Measurements from ENCODE around the gene PPM1A.

The PPM1A gene

GRCh38 chr14:60339571-60339970, 90.5 kb downstream of the PPM1A start:
- peaks cover 10% of the 10 kb centered on the region for H3K4me1 ChIP-seq (ENCODE audit: insufficient read depth, low read length, poor library complexity, severe bottlenecking)
- no peaks in the 10 kb centered on the region for H3K79me2 ChIP-seq (ENCODE audit: insufficient read depth, low read length)
- 0 out of 2 replicates have a peak overlapping the region, but pooled peaks have one; percentile 2 for H2AFZ ChIP-seq (ENCODE audit: low read length)
- no peak for TF ChIP-seq EZH2phosphoT487 (IDR thresholded peaks at IDR 0.05; ENCODE audit: borderline replicate concordance)
- TF ChIP-seq CTCF (conservative IDR thresholded peaks at IDR 0.05; ENCODE audit: low read length) = no peak
- no peaks in the 10 kb centered on the region for H3K9me3 ChIP-seq (ENCODE audit: insufficient read depth, low read depth, low read length)
- no peaks in the 10 kb centered on the region for H3K27me3 ChIP-seq (ENCODE audit: insufficient read depth, low read length, poor library complexity, severe bottlenecking)
- H4K20me1 ChIP-seq (ENCODE audit: insufficient read depth, low read length, poor library complexity, severe bottlenecking) = no peaks in the 10 kb centered on the region
- H3K9me2 ChIP-seq (replicated peaks; ENCODE audit: low read depth, low read length) = no peaks in the 10 kb centered on the region
- no peaks in the 10 kb centered on the region for H3F3A ChIP-seq (ENCODE audit: low read depth)
- H3K9ac ChIP-seq (ENCODE audit: low read depth, low read length, poor library complexity, severe bottlenecking) = no peak overlapping the region
- H3K4me3 ChIP-seq (ENCODE audit: low read length, poor library complexity, severe bottlenecking) = no peak overlapping the region
- H3K36me3 ChIP-seq (ENCODE audit: insufficient read depth, low read length) = no peaks in the 10 kb centered on the region
- no peak overlapping the region for H3K4me2 ChIP-seq (ENCODE audit: low read depth, low read length, poor library complexity, severe bottlenecking)

DNA sequence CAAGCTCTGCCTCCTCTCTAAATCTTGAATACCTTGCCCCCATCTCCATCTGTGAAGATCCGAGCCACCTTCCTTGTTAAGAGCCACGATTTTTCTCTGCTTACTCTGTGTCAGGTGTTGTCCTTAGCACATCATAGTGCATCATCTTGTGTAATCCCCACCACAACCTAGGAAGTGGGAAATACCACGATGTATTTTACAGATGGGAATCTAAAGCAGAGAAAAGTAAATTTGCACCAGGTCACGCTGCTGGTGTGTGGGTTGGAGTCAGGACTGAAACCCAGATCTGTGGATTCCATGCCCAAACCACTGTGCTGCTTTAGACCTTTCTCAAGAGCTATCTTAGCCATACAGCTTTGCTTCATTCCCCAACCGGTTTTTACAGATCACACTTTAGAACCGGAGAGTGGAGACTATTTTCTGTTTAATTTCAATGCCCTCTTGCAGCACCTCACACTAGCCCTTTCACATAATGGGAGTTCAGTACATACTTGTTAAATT, 94.6 kb downstream of the PPM1A start:
- TF ChIP-seq EZH2phosphoT487 (IDR thresholded peaks at IDR 0.05; ENCODE audit: borderline replicate concordance) = no peak
- Histone ChIP-seq H2AFZ (ENCODE audit: low read length) (peak overlapping the region; percentile 22; the same call in 1 of the 2 replicates), H3K4me3 (ENCODE audit: low read length, poor library complexity, severe bottlenecking) (no peak overlapping the region)

DNA sequence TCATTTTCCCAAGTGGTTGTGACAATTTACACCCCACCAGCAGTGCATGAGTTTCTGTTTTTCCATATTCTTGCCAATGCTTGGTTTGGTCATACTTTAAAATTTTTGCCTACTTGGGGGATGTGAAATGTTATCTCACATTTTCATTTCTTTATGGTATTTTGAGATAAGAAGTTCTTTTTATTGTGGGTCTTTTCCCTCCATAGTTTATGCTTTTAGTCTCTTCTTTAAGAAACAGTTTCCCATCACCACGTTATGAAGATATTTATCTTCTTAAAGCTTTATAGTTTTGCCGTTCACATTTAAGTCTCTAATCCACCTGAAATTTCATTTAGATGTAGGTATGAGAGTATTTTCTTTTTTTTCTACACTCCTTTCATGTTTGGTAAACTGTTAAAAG, 95.7 kb downstream of the PPM1A start:
- Histone ChIP-seq H3K4me1 (ENCODE audit: insufficient read depth, low read length, poor library complexity, severe bottlenecking) (peaks cover 37% of the 10 kb centered on the region), H3K9ac (ENCODE audit: low read depth, low read length, poor library complexity, severe bottlenecking) (no peak overlapping the region), H4K20me1 (ENCODE audit: insufficient read depth, low read length, poor library complexity, severe bottlenecking) (no peaks in the 10 kb centered on the region), H3K36me3 (ENCODE audit: insufficient read depth, low read length) (no peaks in the 10 kb centered on the region), H3K9me3 (ENCODE audit: insufficient read depth, low read depth, low read length) (no peaks in the 10 kb centered on the region), H3K27me3 (ENCODE audit: insufficient read depth, low read length, poor library complexity, severe bottlenecking) (no peaks in the 10 kb centered on the region), H3K9me2 (replicated peaks; ENCODE audit: low read depth, low read length) (no peaks in the 10 kb centered on the region), H3K79me2 (ENCODE audit: insufficient read depth, low read length) (no peaks in the 10 kb centered on the region), H3K4me2 (ENCODE audit: low read depth, low read length, poor library complexity, severe bottlenecking) (peak overlapping the region; percentile 10), H3K4me3 (ENCODE audit: low read length, poor library complexity, severe bottlenecking) (no peak overlapping the region), H3F3A (ENCODE audit: low read depth) (no peaks in the 10 kb centered on the region), H2AFZ (ENCODE audit: low read length) (peak overlapping the region; percentile 46; the same call in 1 of the 2 replicates)
- TF ChIP-seq EZH2phosphoT487 (IDR thresholded peaks at IDR 0.05; ENCODE audit: borderline replicate concordance) = no peak
- TF ChIP-seq CTCF (conservative IDR thresholded peaks at IDR 0.05; ENCODE audit: low read length) = no peak

More for the DNA sequence above, 94.6 kb downstream of the PPM1A start:
- H3K9me3 ChIP-seq (ENCODE audit: insufficient read depth, low read depth, low read length) = no peaks in the 10 kb centered on the region
- no peak overlapping the region for H3K9ac ChIP-seq (ENCODE audit: low read depth, low read length, poor library complexity, severe bottlenecking)
- H3K4me1 ChIP-seq (ENCODE audit: insufficient read depth, low read length, poor library complexity, severe bottlenecking) = peaks cover 37% of the 10 kb centered on the region
- H3K36me3 ChIP-seq (ENCODE audit: insufficient read depth, low read length) = no peaks in the 10 kb centered on the region
- H3K4me2 ChIP-seq (ENCODE audit: low read depth, low read length, poor library complexity, severe bottlenecking) = no peak overlapping the region
- H4K20me1 ChIP-seq (ENCODE audit: insufficient read depth, low read length, poor library complexity, severe bottlenecking) = no peaks in the 10 kb centered on the region
- no peaks in the 10 kb centered on the region for H3K9me2 ChIP-seq (replicated peaks; ENCODE audit: low read depth, low read length)
- H3F3A ChIP-seq (ENCODE audit: low read depth) = no peaks in the 10 kb centered on the region
- no peaks in the 10 kb centered on the region for H3K79me2 ChIP-seq (ENCODE audit: insufficient read depth, low read length)
- no peaks in the 10 kb centered on the region for H3K27me3 ChIP-seq (ENCODE audit: insufficient read depth, low read length, poor library complexity, severe bottlenecking)

GRCh38 chr14:60346706-60347105, 97.7 kb downstream of the PPM1A start:
- no peak overlapping the region for H3K4me3 ChIP-seq (ENCODE audit: low read length, poor library complexity, severe bottlenecking)
- no peaks in the 10 kb centered on the region for H3K9me2 ChIP-seq (replicated peaks; ENCODE audit: low read depth, low read length)
- H4K20me1 ChIP-seq (ENCODE audit: insufficient read depth, low read length, poor library complexity, severe bottlenecking) = no peaks in the 10 kb centered on the region
- H3K4me1 ChIP-seq (ENCODE audit: insufficient read depth, low read length, poor library complexity, severe bottlenecking) = peaks cover 37% of the 10 kb centered on the region
- no peaks in the 10 kb centered on the region for H3F3A ChIP-seq (ENCODE audit: low read depth)
- peak overlapping the region; percentile 14 for H3K4me2 ChIP-seq (ENCODE audit: low read depth, low read length, poor library complexity, severe bottlenecking)
- TF ChIP-seq CTCF (conservative IDR thresholded peaks at IDR 0.05; ENCODE audit: low read length) (no peak), EZH2phosphoT487 (IDR thresholded peaks at IDR 0.05; ENCODE audit: borderline replicate concordance) (no peak)
- no peak overlapping the region for H3K9ac ChIP-seq (ENCODE audit: low read depth, low read length, poor library complexity, severe bottlenecking)
- H3K36me3 ChIP-seq (ENCODE audit: insufficient read depth, low read length) = no peaks in the 10 kb centered on the region
- no peaks in the 10 kb centered on the region for H3K79me2 ChIP-seq (ENCODE audit: insufficient read depth, low read length)
- no peaks in the 10 kb centered on the region for H3K9me3 ChIP-seq (ENCODE audit: insufficient read depth, low read depth, low read length)
- H2AFZ ChIP-seq (ENCODE audit: low read length) = peak overlapping the region; percentile 80
- H3K27me3 ChIP-seq (ENCODE audit: insufficient read depth, low read length, poor library complexity, severe bottlenecking) = no peaks in the 10 kb centered on the region

Measured in Loucy (cell line).